ENCODE data around the gene VPS13C.

GRCh38 chr15:61815356-61816083 lies 244.7 kb downstream of the VPS13C start:
- TF ChIP-seq EZH2 (IDR thresholded peaks at IDR 0.05; ENCODE audit: insufficient read depth, poor library complexity, severe bottlenecking) (no peak), EZH2phosphoT487 (IDR thresholded peaks at IDR 0.05; ENCODE audit: insufficient read depth, low read depth) (no peak)
